Esophagus (tissue), 2 donors: Measurements from ENCODE around the gene AARS2. TPM values are rescaled to one million over a fixed set of nuclear protein-coding genes. Genes with fewer than 3 reads are reported as not detected.

Experiments
- H3K27ac ChIP-seq, 2 donors: one replicate each; pipeline ENCODE4 v1.5.1; 2013; ENCODE audit warnings: low read depth in 2 of 2, mild to moderate bottlenecking in 2 of 2, inconsistent platforms in 1 of 2, low read length in 1 of 2, moderate library complexity in 1 of 2
- H3K27me3 ChIP-seq, 2 donors: one replicate each; pipeline ENCODE4 v1.6.1; 2013; ENCODE audit warnings: low read length in 2 of 2, control low read depth in 1 of 2, mild to moderate bottlenecking in 1 of 2; ENCODE audit not compliant: insufficient read depth in 2 of 2, control insufficient read depth in 1 of 2
- H3K36me3 ChIP-seq, 2 donors: one replicate each; pipeline ENCODE4 v1.6.1; 2013; ENCODE audit warnings: low read length in 1 of 2; ENCODE audit not compliant: control insufficient read depth in 2 of 2, insufficient read depth in 2 of 2
- H3K4me1 ChIP-seq, 2 donors: one replicate each; pipeline ENCODE4 v1.6.1; 2013; ENCODE audit warnings: low read length in 1 of 2; ENCODE audit not compliant: control insufficient read depth in 2 of 2, insufficient read depth in 2 of 2
- H3K4me3 ChIP-seq, 2 donors: one replicate each; pipeline ENCODE4 v1.5.1; 2013; ENCODE audit warnings: low read length in 2 of 2, mild to moderate bottlenecking in 2 of 2, low read depth in 1 of 2, moderate library complexity in 1 of 2
- H3K9me3 ChIP-seq, 2 donors: one replicate each; pipeline ENCODE4 v1.6.1; 2013; ENCODE audit warnings: mild to moderate bottlenecking in 2 of 2, low read depth in 1 of 2, low read length in 1 of 2, moderate library complexity in 1 of 2; ENCODE audit not compliant: control insufficient read depth in 2 of 2, insufficient read depth in 1 of 2
- WGBS, 2 donors: extraction: QIAGEN DNeasy Blood & Tissue Kit; methylation state at CpG; one replicate each; pipeline ENCODE4 v1.1.7; 2013; 5-methylcytosine and 5-hydroxymethylcytosine counted together
- polyA plus RNA-seq, 2 donors: library from polyadenylated mRNA; stranded (reverse); fragments of 200-250 nt; gene quantifications; one replicate each; pipeline ENCODE4 v1.2.3, GENCODE V29; 2013
- donor health status: healthy with polysubstance abuse.
- donor health status: Bipolar disorder and iron deficiency.

The AARS2 gene
- polyA plus RNA-seq, 2 donors: 7.0 to 8.5 TPM

GRCh38 chr6:44260451-44261297 lies 52.5 kb downstream of the AARS2 start:
- WGBS, 2 donors: 90 to 94% methylated on average over 6 of the region's 6 CpGs
- H3K4me3 ChIP-seq: no peak overlapping the region
- no peaks in the 10 kb centered on the region for H3K27me3 ChIP-seq
- H3K9me3 ChIP-seq: no peaks in the 10 kb centered on the region
- H3K27ac ChIP-seq: no peak overlapping the region
- peaks cover 7 to 28% of the 10 kb centered on the region in 2 donors for H3K4me1 ChIP-seq
- peaks cover 0 to 12% of the 10 kb centered on the region in 2 donors for H3K36me3 ChIP-seq

- Histone ChIP-seq H3K4me1 (peaks cover 7 to 28% of the 10 kb centered on the region in 2 donors), H3K27ac (no peak overlapping the region), H3K4me3 (no peak overlapping the region), H3K36me3 (peaks cover 0 to 15% of the 10 kb centered on the region in 2 donors), H3K9me3 (no peaks in the 10 kb centered on the region), H3K27me3 (no peaks in the 10 kb centered on the region)
- WGBS, 2 donors: 91 to 95% methylated on average over 8 of the region's 8 CpGs
Measured at GRCh38 chr6:44260011-44260410, 53.1 kb downstream of the AARS2 start.

GRCh38 chr6:44258921-44259320 lies 54.2 kb downstream of the AARS2 start:
- peaks cover 0 to 25% of the 10 kb centered on the region in 2 donors for H3K36me3 ChIP-seq
- H3K4me1 ChIP-seq: peaks cover 7 to 23% of the 10 kb centered on the region in 2 donors
- H3K27ac ChIP-seq: no peak overlapping the region
- no peaks in the 10 kb centered on the region for H3K9me3 ChIP-seq
- no peak overlapping the region for H3K4me3 ChIP-seq
- H3K27me3 ChIP-seq: no peaks in the 10 kb centered on the region
- WGBS, 2 donors: 91 to 92% methylated on average over 3 of the region's 3 CpGs

- Histone ChIP-seq H3K4me1 (peaks cover 4 to 18% of the 10 kb centered on the region in 2 donors), H3K4me3 (no peak overlapping the region), H3K9me3 (no peaks in the 10 kb centered on the region), H3K27ac (no peak overlapping the region), H3K27me3 (no peaks in the 10 kb centered on the region), H3K36me3 (peaks cover 0 to 26% of the 10 kb centered on the region in 2 donors)
- 84 to 89% methylated on average over 9 of the region's 9 CpGs for WGBS, 2 donors
Measured at GRCh38 chr6:44258325-44258863, 54.8 kb downstream of the AARS2 start.

GRCh38 chr6:44257753-44258324 lies 55.3 kb downstream of the AARS2 start:
- peaks cover 0 to 31% of the 10 kb centered on the region in 2 donors for H3K36me3 ChIP-seq
- H3K27me3 ChIP-seq: no peaks in the 10 kb centered on the region
- 25 to 27% methylated on average over 15 of the region's 15 CpGs for WGBS, 2 donors
- peak overlapping the region; percentile 74 to 90 for H3K27ac ChIP-seq
- peaks cover 0 to 12% of the 10 kb centered on the region in 2 donors for H3K4me1 ChIP-seq
- H3K9me3 ChIP-seq: no peaks in the 10 kb centered on the region
- H3K4me3 ChIP-seq: peak overlapping the region; percentile 56 to 85

GRCh38 chr6:44257025-44257752 lies 56.0 kb downstream of the AARS2 start, which contains the start of gene SLC35B2:
Gene SLC35B2, minus strand, starts transcription at chr6:44257528. Its CDS starts 118 bp downstream, at chr6:44257410.
- H3K27me3 ChIP-seq: no peaks in the 10 kb centered on the region
- H3K27ac ChIP-seq: peak within 1 kb of the TSS; percentile 74 to 90
- H3K36me3 ChIP-seq: peaks cover 0 to 31% of the 10 kb centered on the region in 2 donors
- H3K9me3 ChIP-seq: no peaks in the 10 kb centered on the region
- WGBS, 2 donors: 1% methylated on average over 49 to 80 of the region's 80 CpGs
- H3K4me3 ChIP-seq: peak within 1 kb of the TSS; percentile 56 to 85
- peaks cover 0 to 6% of the 10 kb centered on the region in 2 donors for H3K4me1 ChIP-seq

- peak overlapping the region; percentile 74 to 90 for H3K27ac ChIP-seq
- no peaks in the 10 kb centered on the region for H3K9me3 ChIP-seq
- H3K4me1 ChIP-seq: peaks cover 0 to 6% of the 10 kb centered on the region in 2 donors
- peaks cover 4 to 35% of the 10 kb centered on the region in 2 donors for H3K36me3 ChIP-seq
- WGBS, 2 donors: 0 to 1% methylated on average over 11 to 12 of the region's 12 CpGs
- H3K4me3 ChIP-seq: peak overlapping the region; percentile 56 to 85
- no peaks in the 10 kb centered on the region for H3K27me3 ChIP-seq
Measured at GRCh38 chr6:44256775-44257024, 56.4 kb downstream of the AARS2 start.

GRCh38 chr6:44255871-44256774 lies 57.0 kb downstream of the AARS2 start:
- Histone ChIP-seq H3K27ac (peak overlapping the region; percentile 74 to 90), H3K27me3 (no peaks in the 10 kb centered on the region), H3K4me3 (peak overlapping the region; percentile 56 to 85), H3K9me3 (no peaks in the 10 kb centered on the region), H3K36me3 (peaks cover 6 to 35% of the 10 kb centered on the region in 2 donors), H3K4me1 (peaks cover 0 to 6% of the 10 kb centered on the region in 2 donors)
- WGBS, 2 donors: 20 to 21% methylated on average over 15 of the region's 15 CpGs
